CD8-positive, alpha-beta memory T cell (primary cell): Measurements from ENCODE around the gene MBNL2. TPM values are rescaled to one million over a fixed set of nuclear protein-coding genes. Genes with fewer than 3 reads are reported as not detected.
A peak's percentile ranks its signal among the peaks of the same experiment; 100 is the strongest.

Experiments used
- CTCF ChIA-PET: fragments of 350-600 bp; sonication (Branson Sonifier 250); formaldehyde crosslinking; loops from one replicate; lab custom pipeline; 2021; ENCODE audit warnings: antibody characterized with exemption; lab: Charles Lee
- POLR2A ChIA-PET: fragments of 350-600 bp; sonication (Branson Sonifier 250); formaldehyde crosslinking; loops from one replicate; lab custom pipeline; 2021; ENCODE audit warnings: antibody characterized with exemption; lab: Charles Lee
- DNase-seq, 5 donors: peaks; one replicate each; pipeline versions ENCODE4 v3.0.0 to v3.0.0-alpha.2; 2020 to 2022; ENCODE audit warnings: mixed read lengths in 1 of 5
- H3K27ac ChIP-seq: one replicate; pipeline ENCODE4 v1.7.0; 2013; ENCODE audit warnings: low read depth, mild to moderate bottlenecking, low read length, moderate library complexity
- H3K27me3 ChIP-seq: 2 replicates; pipeline ENCODE4 v1.7.0; 2013; ENCODE audit warnings: low read length, mild to moderate bottlenecking; ENCODE audit not compliant: insufficient read depth, poor library complexity, severe bottlenecking
- H3K36me3 ChIP-seq: 2 replicates; pipeline ENCODE4 v1.7.0; 2013; ENCODE audit warnings: mild to moderate bottlenecking, low read length, moderate library complexity; ENCODE audit not compliant: insufficient read depth
- H3K4me1 ChIP-seq: 2 replicates; pipeline ENCODE4 v1.7.0; 2013; ENCODE audit warnings: mild to moderate bottlenecking, low read length, moderate library complexity; ENCODE audit not compliant: insufficient read depth
- H3K4me3 ChIP-seq: 2 replicates; pipeline ENCODE4 v1.7.0; 2013; ENCODE audit warnings: mild to moderate bottlenecking, low read length
- H3K9me3 ChIP-seq: 2 replicates; pipeline ENCODE4 v1.7.0; 2013; ENCODE audit warnings: mild to moderate bottlenecking, low read length
- H3K27ac Mint-ChIP-seq, 8 donors: one replicate each; pipeline ENCODE4 v1.8.0; 2020 to 2021; ENCODE audit warnings: mixed read lengths in 8 of 8, mild to moderate bottlenecking in 6 of 8, inconsistent platforms in 3 of 8, moderate library complexity in 3 of 8
- H3K27me3 Mint-ChIP-seq, 2 donors: one replicate each; pipeline ENCODE4 v1.8.0; 2020 to 2021; ENCODE audit warnings: mixed read lengths in 2 of 2, mild to moderate bottlenecking in 1 of 2, moderate library complexity in 1 of 2
- H3K36me3 Mint-ChIP-seq, 3 donors: one replicate each; pipeline ENCODE4 v1.8.0; 2020 to 2021; ENCODE audit warnings: mixed read lengths in 3 of 3, inconsistent platforms in 1 of 3, mild to moderate bottlenecking in 1 of 3
- H3K4me1 Mint-ChIP-seq, 3 donors: one replicate each; pipeline ENCODE4 v1.8.0; 2020 to 2021; ENCODE audit warnings: mixed read lengths in 3 of 3, inconsistent platforms in 1 of 3, mild to moderate bottlenecking in 1 of 3
- H3K4me3 Mint-ChIP-seq, 7 donors: one replicate each; pipeline ENCODE4 v1.8.0; 2020 to 2021; ENCODE audit warnings: mixed read lengths in 7 of 7, mild to moderate bottlenecking in 6 of 7, moderate library complexity in 4 of 7, inconsistent platforms in 2 of 7
- H3K9me3 Mint-ChIP-seq, 5 donors: one replicate each; pipeline ENCODE4 v1.8.0; 2020 to 2022; ENCODE audit warnings: mixed read lengths in 5 of 5, mild to moderate bottlenecking in 3 of 5, moderate library complexity in 2 of 5, inconsistent platforms in 1 of 5
- polyA plus RNA-seq: library from polyadenylated mRNA; unstranded; fragments of 300-500 nt; fragmentation: Illumina TruSeq; gene quantifications from one replicate; pipeline ENCODE4 v1.2.3, GENCODE V29; 2021
- total RNA-seq, 2 experiments: library from RNA; stranded (reverse); gene quantifications; one replicate each; pipeline ENCODE4 v1.2.3, GENCODE V29; 2021

MBNL2 gene
- total and polyA plus RNA-seq, 3 experiments from 2014 or later = 15.9 to 17.8 (median 17.7) TPM

- no peak overlapping the region for H3K4me3 Mint-ChIP-seq
- no peaks in the 10 kb centered on the region for H3K9me3 Mint-ChIP-seq
- H3K27ac Mint-ChIP-seq = peak overlapping the region in 2 of 8 donors; percentile 4 to 12
- ChIA-PET CTCF (no interaction called here), POLR2A (no interaction called here)
- Histone ChIP-seq H3K9me3 (no peaks in the 10 kb centered on the region), H3K4me3 (no peak overlapping the region), H3K27ac (peak overlapping the region; percentile 6), H3K4me1 (peaks cover 18% of the 10 kb centered on the region), H3K36me3 (no peaks in the 10 kb centered on the region), H3K27me3 (no peaks in the 10 kb centered on the region)
- no peaks in the 10 kb centered on the region for H3K27me3 Mint-ChIP-seq
- peaks cover 64 to 72% (median 64%) of the 10 kb centered on the region in 3 donors for H3K4me1 Mint-ChIP-seq
- H3K36me3 Mint-ChIP-seq = peaks cover 0 to 9% (median 6%) of the 10 kb centered on the region in 3 donors
- no peak for DNase-seq
These were observed 34.2 kb downstream of the MBNL2 start for GRCh38 chr13:97256343-97256783.

- ChIA-PET CTCF (no interaction called here), POLR2A (no interaction called here)
- peak overlapping the region; percentile 48 for H3K27ac ChIP-seq
- no peaks in the 10 kb centered on the region for H3K27me3 ChIP-seq
- Mint-ChIP-seq H3K4me1 (peaks cover 73 to 80% (median 74%) of the 10 kb centered on the region in 3 donors), H3K9me3 (no peaks in the 10 kb centered on the region), H3K4me3 (peak overlapping the region in 4 of 7 donors; percentile 10 to 72 (median 18)), H3K27ac (peak overlapping the region in 6 of 8 donors; percentile 41 to 92 (median 57)), H3K36me3 (peaks cover 0 to 9% (median 6%) of the 10 kb centered on the region in 3 donors), H3K27me3 (no peaks in the 10 kb centered on the region)
- no peaks in the 10 kb centered on the region for H3K36me3 ChIP-seq
- H3K4me3 ChIP-seq = no peak overlapping the region
- no peaks in the 10 kb centered on the region for H3K9me3 ChIP-seq
- no peak for DNase-seq
- peaks cover 27% of the 10 kb centered on the region for H3K4me1 ChIP-seq
These were observed 35.2 kb downstream of the MBNL2 start for GRCh38 chr13:97257228-97257755.

- H3K9me3 Mint-ChIP-seq = no peaks in the 10 kb centered on the region
- Histone ChIP-seq H3K36me3 (no peaks in the 10 kb centered on the region), H3K9me3 (no peaks in the 10 kb centered on the region), H3K27me3 (no peaks in the 10 kb centered on the region), H3K4me1 (peaks cover 27% of the 10 kb centered on the region), H3K27ac (peak overlapping the region; percentile 66), H3K4me3 (no peak overlapping the region)
- H3K27me3 Mint-ChIP-seq = no peaks in the 10 kb centered on the region
- POLR2A ChIA-PET = no interaction called here
- CTCF ChIA-PET = interaction anchor here (0.9 kb wide), 1 partner anchor 149 kb away, joined by 3 read pairs; no protein-coding TSS in a partner anchor
- DNase-seq = no peak
- peaks cover 0 to 11% (median 9%) of the 10 kb centered on the region in 3 donors for H3K36me3 Mint-ChIP-seq
- H3K27ac Mint-ChIP-seq = peak overlapping the region; percentile 36 to 92 (median 64)
- H3K4me3 Mint-ChIP-seq = peak overlapping the region in 6 of 7 donors; percentile 13 to 81 (median 35)
- peaks cover 76 to 83% (median 79%) of the 10 kb centered on the region in 3 donors for H3K4me1 Mint-ChIP-seq
These were observed 36.0 kb downstream of the MBNL2 start for GRCh38 chr13:97257800-97258799.

- Mint-ChIP-seq H3K27me3 (no peaks in the 10 kb centered on the region), H3K36me3 (peaks cover 0 to 13% (median 11%) of the 10 kb centered on the region in 3 donors), H3K27ac (peak overlapping the region in 4 of 8 donors; percentile 49 to 92 (median 75)), H3K9me3 (no peaks in the 10 kb centered on the region), H3K4me3 (peak overlapping the region in 2 of 7 donors; percentile 30 to 33), H3K4me1 (peaks cover 77 to 84% (median 83%) of the 10 kb centered on the region in 3 donors)
- Histone ChIP-seq H3K36me3 (no peaks in the 10 kb centered on the region), H3K4me3 (no peak overlapping the region), H3K9me3 (no peaks in the 10 kb centered on the region), H3K27ac (peak overlapping the region; percentile 66), H3K4me1 (peaks cover 27% of the 10 kb centered on the region), H3K27me3 (no peaks in the 10 kb centered on the region)
- CTCF ChIA-PET = no interaction called here
- no peak for DNase-seq
- POLR2A ChIA-PET = no interaction called here
These were observed 36.7 kb downstream of the MBNL2 start for GRCh38 chr13:97258801-97259200.

- Histone ChIP-seq H3K9me3 (no peaks in the 10 kb centered on the region), H3K36me3 (no peaks in the 10 kb centered on the region), H3K4me1 (peaks cover 27% of the 10 kb centered on the region), H3K27me3 (no peaks in the 10 kb centered on the region), H3K4me3 (no peak overlapping the region), H3K27ac (peak overlapping the region; percentile 66)
- peaks cover 76 to 84% (median 84%) of the 10 kb centered on the region in 3 donors for H3K4me1 Mint-ChIP-seq
- ChIA-PET CTCF (no interaction called here), POLR2A (no interaction called here)
- no peaks in the 10 kb centered on the region for H3K27me3 Mint-ChIP-seq
- DNase-seq = no peak
- H3K4me3 Mint-ChIP-seq = peak overlapping the region in 1 of 7 donors; percentile 81
- H3K27ac Mint-ChIP-seq = peak overlapping the region in 4 of 8 donors; percentile 28 to 92 (median 80)
- peaks cover 0 to 13% (median 11%) of the 10 kb centered on the region in 3 donors for H3K36me3 Mint-ChIP-seq
- H3K9me3 Mint-ChIP-seq = no peaks in the 10 kb centered on the region
These were observed 37.3 kb downstream of the MBNL2 start for GRCh38 chr13:97259410-97259797.

- peaks cover 27% of the 10 kb centered on the region for H3K4me1 ChIP-seq
- H3K27ac ChIP-seq = peak overlapping the region; percentile 66
- peak overlapping the region in 3 of 7 donors; percentile 10 to 39 (median 25) for H3K4me3 Mint-ChIP-seq
- H3K9me3 Mint-ChIP-seq = no peaks in the 10 kb centered on the region
- H3K36me3 ChIP-seq = no peaks in the 10 kb centered on the region
- POLR2A ChIA-PET = no interaction called here
- CTCF ChIA-PET = no interaction called here
- H3K27ac Mint-ChIP-seq = peak overlapping the region in 7 of 8 donors; percentile 28 to 92 (median 70)
- no peaks in the 10 kb centered on the region for H3K9me3 ChIP-seq
- H3K36me3 Mint-ChIP-seq = peaks cover 0 to 15% (median 15%) of the 10 kb centered on the region in 3 donors
- peaks cover 76 to 88% (median 85%) of the 10 kb centered on the region in 3 donors for H3K4me1 Mint-ChIP-seq
- H3K4me3 ChIP-seq = no peak overlapping the region
- no peaks in the 10 kb centered on the region for H3K27me3 Mint-ChIP-seq
- H3K27me3 ChIP-seq = no peaks in the 10 kb centered on the region
- no peak for DNase-seq
These were observed 37.9 kb downstream of the MBNL2 start for GRCh38 chr13:97259798-97260714.

- Mint-ChIP-seq H3K4me1 (peaks cover 68 to 79% (median 74%) of the 10 kb centered on the region in 3 donors), H3K9me3 (no peaks in the 10 kb centered on the region), H3K27me3 (no peaks in the 10 kb centered on the region), H3K36me3 (peaks cover 0 to 15% (median 15%) of the 10 kb centered on the region in 3 donors), H3K27ac (peak overlapping the region; percentile 2 to 96 (median 83)), H3K4me3 (peak overlapping the region in 6 of 7 donors; percentile 28 to 65 (median 58))
- peak in 3 of 5 donors; percentile 10 to 44 (median 34) for DNase-seq
- Histone ChIP-seq H3K27ac (no peak overlapping the region), H3K4me3 (no peak overlapping the region), H3K9me3 (no peaks in the 10 kb centered on the region), H3K27me3 (no peaks in the 10 kb centered on the region), H3K4me1 (peaks cover 27% of the 10 kb centered on the region), H3K36me3 (no peaks in the 10 kb centered on the region)
- POLR2A ChIA-PET = no interaction called here
- CTCF ChIA-PET = interaction anchor here (1.5 kb wide), 1 partner anchor 37 kb away, joined by 5 read pairs; no protein-coding TSS in a partner anchor
These were observed 39.3 kb downstream of the MBNL2 start for GRCh38 chr13:97261254-97262005.
